ENCODE measurements around the gene TECPR2. TPM values are rescaled to one million over a fixed set of nuclear protein-coding genes. Genes with fewer than 3 reads are reported as not detected.

TECPR2 gene
- total RNA-seq, 1 experiment from 2014 or later = 12.2 TPM

DNA sequence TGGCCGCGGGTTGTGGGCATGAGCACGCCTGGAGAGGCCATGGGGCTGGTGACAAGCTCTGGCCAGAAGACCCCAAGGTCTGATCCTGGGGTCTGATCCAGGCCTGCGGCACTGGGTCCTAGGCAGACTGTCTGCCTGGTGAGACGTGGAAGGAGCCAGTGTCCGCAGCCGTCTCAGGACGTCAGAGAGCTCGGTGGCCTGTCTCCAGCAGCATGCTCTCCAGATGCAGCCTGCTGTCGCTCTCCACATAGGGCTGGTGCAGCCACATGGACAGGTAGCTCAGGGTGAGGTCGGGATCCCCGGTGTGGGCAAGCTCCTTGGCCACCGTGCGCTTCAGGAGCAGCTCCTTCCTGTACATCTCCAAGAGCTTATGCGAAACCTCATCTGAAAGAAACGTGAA is 14.4 kb upstream of the TECPR2 start:
- Histone ChIP-seq H3K4me2 (ENCODE audit: low read length) (no peak overlapping the region), H3K4me3 (replicated peaks in 1 of 2; ENCODE audit: low read depth in 1 of 2, low read length in 2 of 2) (no peak overlapping the region), H3K27ac (ENCODE audit: low read depth, low read length) (no peak overlapping the region), H3K9ac (ENCODE audit: low read length) (no peak overlapping the region), H3K79me2 (ENCODE audit: insufficient read depth, low read length) (no peaks in the 10 kb centered on the region), H3K36me3 (ENCODE audit: control insufficient read depth in 1 of 2, insufficient read depth in 2 of 2, low read length in 2 of 2) (peaks cover 7 to 21% of the 10 kb centered on the region in 2 experiments; a peak in 2 of 4 replicates), H3K27me3 (ENCODE audit: insufficient read depth, low read length) (no peaks in the 10 kb centered on the region), H4K20me1 (ENCODE audit: insufficient read depth) (no peaks in the 10 kb centered on the region), H3K9me2 (ENCODE audit: insufficient read depth) (no peaks in the 10 kb centered on the region), H3K4me1 (ENCODE audit: control insufficient read depth in 1 of 2, insufficient read depth in 2 of 2, low read length in 2 of 2) (no peaks in the 10 kb centered on the region), H3K9me3 (ENCODE audit: control insufficient read depth in 1 of 2, insufficient read depth in 1 of 2, low read depth in 1 of 2, low read length in 2 of 2) (no peaks in the 10 kb centered on the region), H2AFZ (ENCODE audit: low read depth, low read length, poor library complexity, severe bottlenecking) (no peak overlapping the region)
- no peak for DNase-seq (ENCODE audit: low read depth, low spot score)
- intact Hi-C loops (cut with micrococcal nuclease) = no loop called here
- ATAC-seq = no peak
- ChIA-PET CTCF (no interaction called here), RAD21 (ENCODE audit: low non-redundant PET in 1 of 2, low total read pairs in 2 of 2, uncharacterized antibody in 2 of 2, unreplicated experiment in 2 of 2) (no interaction called here), POLR2A (no interaction called here)
- TF ChIP-seq, protein P1, sequence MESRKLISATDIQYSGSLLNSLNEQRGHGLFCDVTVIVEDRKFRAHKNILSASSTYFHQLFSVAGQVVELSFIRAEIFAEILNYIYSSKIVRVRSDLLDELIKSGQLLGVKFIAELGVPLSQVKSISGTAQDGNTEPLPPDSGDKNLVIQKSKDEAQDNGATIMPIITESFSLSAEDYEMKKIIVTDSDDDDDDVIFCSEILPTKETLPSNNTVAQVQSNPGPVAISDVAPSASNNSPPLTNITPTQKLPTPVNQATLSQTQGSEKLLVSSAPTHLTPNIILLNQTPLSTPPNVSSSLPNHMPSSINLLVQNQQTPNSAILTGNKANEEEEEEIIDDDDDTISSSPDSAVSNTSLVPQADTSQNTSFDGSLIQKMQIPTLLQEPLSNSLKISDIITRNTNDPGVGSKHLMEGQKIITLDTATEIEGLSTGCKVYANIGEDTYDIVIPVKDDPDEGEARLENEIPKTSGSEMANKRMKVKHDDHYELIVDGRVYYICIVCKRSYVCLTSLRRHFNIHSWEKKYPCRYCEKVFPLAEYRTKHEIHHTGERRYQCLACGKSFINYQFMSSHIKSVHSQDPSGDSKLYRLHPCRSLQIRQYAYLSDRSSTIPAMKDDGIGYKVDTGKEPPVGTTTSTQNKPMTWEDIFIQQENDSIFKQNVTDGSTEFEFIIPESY (IDR thresholded peaks at IDR 0.05; ENCODE audit: extremely low read depth, insufficient replicate concordance, low read length) = no peak
- no peak for TF ChIP-seq FOSL1 (IDR thresholded peaks at IDR 0.05; ENCODE audit: low read depth)
- TF ChIP-seq, protein P2, sequence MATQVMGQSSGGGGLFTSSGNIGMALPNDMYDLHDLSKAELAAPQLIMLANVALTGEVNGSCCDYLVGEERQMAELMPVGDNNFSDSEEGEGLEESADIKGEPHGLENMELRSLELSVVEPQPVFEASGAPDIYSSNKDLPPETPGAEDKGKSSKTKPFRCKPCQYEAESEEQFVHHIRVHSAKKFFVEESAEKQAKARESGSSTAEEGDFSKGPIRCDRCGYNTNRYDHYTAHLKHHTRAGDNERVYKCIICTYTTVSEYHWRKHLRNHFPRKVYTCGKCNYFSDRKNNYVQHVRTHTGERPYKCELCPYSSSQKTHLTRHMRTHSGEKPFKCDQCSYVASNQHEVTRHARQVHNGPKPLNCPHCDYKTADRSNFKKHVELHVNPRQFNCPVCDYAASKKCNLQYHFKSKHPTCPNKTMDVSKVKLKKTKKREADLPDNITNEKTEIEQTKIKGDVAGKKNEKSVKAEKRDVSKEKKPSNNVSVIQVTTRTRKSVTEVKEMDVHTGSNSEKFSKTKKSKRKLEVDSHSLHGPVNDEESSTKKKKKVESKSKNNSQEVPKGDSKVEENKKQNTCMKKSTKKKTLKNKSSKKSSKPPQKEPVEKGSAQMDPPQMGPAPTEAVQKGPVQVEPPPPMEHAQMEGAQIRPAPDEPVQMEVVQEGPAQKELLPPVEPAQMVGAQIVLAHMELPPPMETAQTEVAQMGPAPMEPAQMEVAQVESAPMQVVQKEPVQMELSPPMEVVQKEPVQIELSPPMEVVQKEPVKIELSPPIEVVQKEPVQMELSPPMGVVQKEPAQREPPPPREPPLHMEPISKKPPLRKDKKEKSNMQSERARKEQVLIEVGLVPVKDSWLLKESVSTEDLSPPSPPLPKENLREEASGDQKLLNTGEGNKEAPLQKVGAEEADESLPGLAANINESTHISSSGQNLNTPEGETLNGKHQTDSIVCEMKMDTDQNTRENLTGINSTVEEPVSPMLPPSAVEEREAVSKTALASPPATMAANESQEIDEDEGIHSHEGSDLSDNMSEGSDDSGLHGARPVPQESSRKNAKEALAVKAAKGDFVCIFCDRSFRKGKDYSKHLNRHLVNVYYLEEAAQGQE (IDR thresholded peaks at IDR 0.05; ENCODE audit: low read depth) = no peak
- BruUV-seq (replicated peaks) = no TSS peak
